Measurements from ENCODE around the gene C2orf72. TPM values are rescaled to one million over a fixed set of nuclear protein-coding genes. Genes with fewer than 3 reads are reported as not detected.

The C2orf72 gene
- 0.63 and 0.66 TPM in 2 replicates for total RNA-seq

GRCh38 chr2:231037202-231037730 is at the start of gene C2orf72:
Gene C2orf72, plus strand, starts transcription at chr2:231037523. Its CDS starts 43 bp downstream, at chr2:231037566.
- no peaks in the 10 kb centered on the region for H3K9me3 Mint-ChIP-seq
- peaks cover 4% of the 10 kb centered on the region for H3K4me1 Mint-ChIP-seq
- intact Hi-C loops (cut with micrococcal nuclease) = no loop called here
- H3K27me3 Mint-ChIP-seq = peaks cover 75% of the 10 kb centered on the region
- H3K4me3 Mint-ChIP-seq = peak within 1 kb of the TSS; percentile 64
- no peak for DNase-seq
- H3K27ac Mint-ChIP-seq = no peak within 1 kb of the TSS
- no peaks in the 10 kb centered on the region for H3K36me3 Mint-ChIP-seq (ENCODE audit: low read depth)

GRCh38 chr2:230989731-230990130 is 47.6 kb upstream of the C2orf72 start:
- Mint-ChIP-seq H3K4me1 (peaks cover 10% of the 10 kb centered on the region), H3K4me3 (no peak overlapping the region), H3K36me3 (ENCODE audit: low read depth) (no peaks in the 10 kb centered on the region), H3K27ac (no peak overlapping the region), H3K27me3 (peaks cover 37% of the 10 kb centered on the region), H3K9me3 (no peaks in the 10 kb centered on the region)
- intact Hi-C loops (cut with micrococcal nuclease) = no loop called here
- no peak for DNase-seq

- Mint-ChIP-seq H3K27ac (no peak overlapping the region), H3K36me3 (ENCODE audit: low read depth) (no peaks in the 10 kb centered on the region), H3K27me3 (peaks cover 40% of the 10 kb centered on the region), H3K4me1 (peaks cover 5% of the 10 kb centered on the region), H3K9me3 (no peaks in the 10 kb centered on the region), H3K4me3 (no peak overlapping the region)
- intact Hi-C loops (cut with micrococcal nuclease) = no loop called here
- DNase-seq = no peak
Observed at GRCh38 chr2:230990131-230990898, 47.0 kb upstream of the C2orf72 start.

GRCh38 chr2:230990899-230991150 is 46.5 kb upstream of the C2orf72 start:
- H3K9me3 Mint-ChIP-seq = no peaks in the 10 kb centered on the region
- no peak overlapping the region for H3K4me3 Mint-ChIP-seq
- H3K4me1 Mint-ChIP-seq = peaks cover 2% of the 10 kb centered on the region
- H3K27me3 Mint-ChIP-seq = peaks cover 39% of the 10 kb centered on the region
- H3K36me3 Mint-ChIP-seq (ENCODE audit: low read depth) = no peaks in the 10 kb centered on the region
- DNase-seq = no peak
- intact Hi-C loops (cut with micrococcal nuclease) = no loop called here
- H3K27ac Mint-ChIP-seq = no peak overlapping the region

GRCh38 chr2:230991598-230991997 is 45.7 kb upstream of the C2orf72 start:
- H3K9me3 Mint-ChIP-seq = no peaks in the 10 kb centered on the region
- no peaks in the 10 kb centered on the region for H3K36me3 Mint-ChIP-seq (ENCODE audit: low read depth)
- intact Hi-C loops (cut with micrococcal nuclease) = no loop called here
- peaks cover 36% of the 10 kb centered on the region for H3K27me3 Mint-ChIP-seq
- no peak overlapping the region for H3K27ac Mint-ChIP-seq
- DNase-seq = no peak
- no peaks in the 10 kb centered on the region for H3K4me1 Mint-ChIP-seq
- no peak overlapping the region for H3K4me3 Mint-ChIP-seq

GRCh38 chr2:230995821-230996220 is 41.5 kb upstream of the C2orf72 start, which contains the start of gene SPATA3:
Gene SPATA3, plus strand, starts transcription at chr2:230996121. Its CDS starts 113 bp downstream, at chr2:230996234.
- H3K9me3 Mint-ChIP-seq = peaks cover 4% of the 10 kb centered on the region
- intact Hi-C loops (cut with micrococcal nuclease) = no loop called here
- DNase-seq = no peak
- no peak within 1 kb of the TSS for H3K27ac Mint-ChIP-seq
- no peaks in the 10 kb centered on the region for H3K36me3 Mint-ChIP-seq (ENCODE audit: low read depth)
- H3K27me3 Mint-ChIP-seq = peaks cover 50% of the 10 kb centered on the region
- H3K4me3 Mint-ChIP-seq = no peak within 1 kb of the TSS
- H3K4me1 Mint-ChIP-seq = no peaks in the 10 kb centered on the region

- intact Hi-C loops (cut with micrococcal nuclease) = no loop called here
- H3K9me3 Mint-ChIP-seq = peaks cover 4% of the 10 kb centered on the region
- no peak overlapping the region for H3K27ac Mint-ChIP-seq
- no peak for DNase-seq
- no peaks in the 10 kb centered on the region for H3K36me3 Mint-ChIP-seq (ENCODE audit: low read depth)
- H3K27me3 Mint-ChIP-seq = peaks cover 50% of the 10 kb centered on the region
- H3K4me1 Mint-ChIP-seq = no peaks in the 10 kb centered on the region
- H3K4me3 Mint-ChIP-seq = no peak overlapping the region
Observed at GRCh38 chr2:230996661-230997060, 40.7 kb upstream of the C2orf72 start.

GRCh38 chr2:230998882-230999281 is 38.4 kb upstream of the C2orf72 start:
- intact Hi-C loops (cut with micrococcal nuclease) = no loop called here
- DNase-seq = no peak
- no peaks in the 10 kb centered on the region for H3K36me3 Mint-ChIP-seq (ENCODE audit: low read depth)
- peaks cover 4% of the 10 kb centered on the region for H3K9me3 Mint-ChIP-seq
- H3K4me3 Mint-ChIP-seq = no peak overlapping the region
- peaks cover 45% of the 10 kb centered on the region for H3K27me3 Mint-ChIP-seq
- H3K27ac Mint-ChIP-seq = no peak overlapping the region
- no peaks in the 10 kb centered on the region for H3K4me1 Mint-ChIP-seq

- Mint-ChIP-seq H3K9me3 (peaks cover 4% of the 10 kb centered on the region), H3K4me3 (no peak overlapping the region), H3K4me1 (no peaks in the 10 kb centered on the region), H3K27ac (no peak overlapping the region), H3K36me3 (ENCODE audit: low read depth) (no peaks in the 10 kb centered on the region), H3K27me3 (peaks cover 41% of the 10 kb centered on the region)
- intact Hi-C loops (cut with micrococcal nuclease) = no loop called here
- no peak for DNase-seq
Observed at GRCh38 chr2:230999477-230999876, 37.8 kb upstream of the C2orf72 start.

GRCh38 chr2:231000211-231000904 is 37.0 kb upstream of the C2orf72 start:
- H3K9me3 Mint-ChIP-seq = peaks cover 11% of the 10 kb centered on the region
- no peaks in the 10 kb centered on the region for H3K4me1 Mint-ChIP-seq
- no peak overlapping the region for H3K4me3 Mint-ChIP-seq
- intact Hi-C loops (cut with micrococcal nuclease) = no loop called here
- H3K36me3 Mint-ChIP-seq (ENCODE audit: low read depth) = no peaks in the 10 kb centered on the region
- H3K27me3 Mint-ChIP-seq = peaks cover 38% of the 10 kb centered on the region
- no peak for DNase-seq
- no peak overlapping the region for H3K27ac Mint-ChIP-seq

GRCh38 chr2:231001036-231001435 is 36.3 kb upstream of the C2orf72 start:
- no peak overlapping the region for H3K4me3 Mint-ChIP-seq
- H3K36me3 Mint-ChIP-seq (ENCODE audit: low read depth) = no peaks in the 10 kb centered on the region
- H3K27me3 Mint-ChIP-seq = peaks cover 36% of the 10 kb centered on the region
- H3K27ac Mint-ChIP-seq = no peak overlapping the region
- DNase-seq = no peak
- no peaks in the 10 kb centered on the region for H3K4me1 Mint-ChIP-seq
- intact Hi-C loops (cut with micrococcal nuclease) = no loop called here
- H3K9me3 Mint-ChIP-seq = peaks cover 14% of the 10 kb centered on the region

GRCh38 chr2:231001921-231002320 is 35.4 kb upstream of the C2orf72 start:
- H3K9me3 Mint-ChIP-seq = peaks cover 14% of the 10 kb centered on the region
- no peak overlapping the region for H3K4me3 Mint-ChIP-seq
- H3K27me3 Mint-ChIP-seq = peaks cover 34% of the 10 kb centered on the region

GRCh38 chr2:231002641-231003040 is 34.7 kb upstream of the C2orf72 start:
- H3K36me3 Mint-ChIP-seq (ENCODE audit: low read depth) = no peaks in the 10 kb centered on the region
- DNase-seq = no peak
- H3K4me1 Mint-ChIP-seq = no peaks in the 10 kb centered on the region
- H3K4me3 Mint-ChIP-seq = no peak overlapping the region
- H3K9me3 Mint-ChIP-seq = peaks cover 11% of the 10 kb centered on the region
- H3K27me3 Mint-ChIP-seq = peaks cover 30% of the 10 kb centered on the region
- no peak overlapping the region for H3K27ac Mint-ChIP-seq
- intact Hi-C loops (cut with micrococcal nuclease) = no loop called here

More at GRCh38 chr2:231001921-231002320, 35.4 kb upstream of the C2orf72 start:
- no peak for DNase-seq
- intact Hi-C loops (cut with micrococcal nuclease) = no loop called here
- no peaks in the 10 kb centered on the region for H3K36me3 Mint-ChIP-seq (ENCODE audit: low read depth)
- no peak overlapping the region for H3K27ac Mint-ChIP-seq
- H3K4me1 Mint-ChIP-seq = no peaks in the 10 kb centered on the region

- Mint-ChIP-seq H3K27me3 (peaks cover 30% of the 10 kb centered on the region), H3K4me1 (no peaks in the 10 kb centered on the region), H3K4me3 (no peak overlapping the region), H3K36me3 (ENCODE audit: low read depth) (no peaks in the 10 kb centered on the region), H3K9me3 (peaks cover 11% of the 10 kb centered on the region), H3K27ac (no peak overlapping the region)
- DNase-seq = no peak
- intact Hi-C loops (cut with micrococcal nuclease) = no loop called here
Observed at GRCh38 chr2:231003186-231003585, 34.1 kb upstream of the C2orf72 start.

Data from activated CD4-positive, alpha-beta T cell treated with anti-CD3 and anti-CD28 coated beads, Interleukin-2, amount 10 ng/mL, durations not matched to agents 24 days and 14 days (primary cell).